ENCODE data around the gene SHISA7.

- TF ChIP-seq CTCF (IDR thresholded peaks at IDR 0.05) (no peak), EP300 (IDR thresholded peaks at IDR 0.05) (no peak), POLR2A (IDR thresholded peaks at IDR 0.05; ENCODE audit: low read depth) (no peak)
These were observed 13.2 kb upstream of the SHISA7 start for GRCh38 chr19:55456347-55456746.

Measured in esophagus muscularis mucosa (tissue), 4 donors.